Ovary (tissue), 9 donors: Measurements from ENCODE around the gene INAVA. TPM values are rescaled to one million over a fixed set of nuclear protein-coding genes. Genes with fewer than 3 reads are reported as not detected.

Experiments
- DNase-seq, 5 donors: peaks; one replicate each; pipeline ENCODE4 v3.0.0-alpha.2; 2019 to 2020
- H3K27ac ChIP-seq, 2 donors: fragments of 200-600 bp; one replicate each; pipeline versions ENCODE4 v1.5.1 to v1.8.0; 2019 to 2022
- H3K27me3 ChIP-seq: fragments of 200-600 bp; one replicate; pipeline ENCODE4 v1.8.0; 2022
- H3K36me3 ChIP-seq: fragments of 200-600 bp; sonication (generic); one replicate; pipeline ENCODE4 v1.5.1; 2019
- H3K4me1 ChIP-seq: one replicate; pipeline ENCODE4 v1.8.1; 2013; ENCODE audit warnings: mild to moderate bottlenecking, moderate library complexity; ENCODE audit not compliant: insufficient read depth
- H3K4me3 ChIP-seq: fragments of 200-600 bp; sonication (generic); one replicate; pipeline ENCODE4 v1.5.1; 2017
- H3K9me3 ChIP-seq, 2 donors: fragments of 200-600 bp in 1 of 2; sonication (generic) in 1 of 2; one replicate each; pipeline versions ENCODE4 v1.5.1 to v1.8.1; 2013 to 2019; ENCODE audit warnings: mild to moderate bottlenecking in 1 of 2, moderate library complexity in 1 of 2
- EP300 ChIP-seq: sonication (generic); formaldehyde crosslinking; IDR thresholded peaks from one replicate; pipeline ENCODE4 v1.6.1; 2017; ENCODE audit warnings: antibody characterized with exemption
- POLR2A ChIP-seq: fragments of 450-650 bp; IDR thresholded peaks from one replicate; pipeline ENCODE4 v1.6.1; 2017; ENCODE audit warnings: antibody characterized with exemption, mild to moderate bottlenecking, moderate library complexity
- WGBS, 3 donors: extraction: QIAGEN DNeasy Blood & Tissue Kit in 1 of 3; methylation state at CpG; one replicate each; pipeline versions ENCODE4 v1.1.5 to v1.1.7; 2013 to 2017; 5-methylcytosine and 5-hydroxymethylcytosine counted together
- intact Hi-C, 4 donors: fragments of 100-400 bp; cut with DNase I; formaldehyde crosslinking; loops; one replicate each; pipeline versions ENCODE4 v1.11.0 to v1.15.1; 2022 to 2023
- polyA plus RNA-seq, 2 donors: library from polyadenylated mRNA; stranded (reverse); fragments of 200-250 nt in 1 of 2; fragments of 350-450 nt in 1 of 2; fragmentation: Illumina TruSeq in 1 of 2; extraction: RNeasy Lipid Tissue Mini Kit (QIAGEN cat#74804) in 1 of 2; gene quantifications; one replicate each; pipeline ENCODE4 v1.2.3, GENCODE V29; 2013 to 2014
- total RNA-seq, 7 donors: library from RNA; depleted of rRNA in 2 of 7; stranded (reverse); fragments of >200 nt in 2 of 7; fragmentation: NEBNext Ultra II Directional in 3 of 7; extraction: Animal tissue kit (Norgen Biotek cat#: 25700) in 3 of 7; gene quantifications; one replicate each; pipeline versions ENCODE4 v1.1.0 to v1.2.4, GENCODE V29; 2016 to 2023
- TF ChIP-seq, protein P1 (sequence below), 3 donors: fragments of 450-650 bp in 2 of 3; fragments of 200-600 bp in 1 of 3; IDR thresholded peaks; one replicate each; pipeline versions ENCODE4 v1.5.1 to v1.8.0; 2016 to 2022; ENCODE audit warnings: antibody characterized with exemption in 3 of 3, mild to moderate bottlenecking in 1 of 3
- donor health status: DM: no; HTN: no; CAD: no; lungs with moderate emphysema.
- donor health status: DM: no; HTN: no; CAD: no.
- donor health status: Bipolar disorder and iron deficiency.
- donor health status: DM: yes; HTN: yes; CAD: no.
- donor health status: DM: no; HTN: no; CAD: no.
- donor health status: DM: yes; HTN: yes; CAD: no.

INAVA gene
- total and polyA plus RNA-seq, 9 donors: 0.18 to 7.9 (median 0.70) TPM; not detected in 2

DNA sequence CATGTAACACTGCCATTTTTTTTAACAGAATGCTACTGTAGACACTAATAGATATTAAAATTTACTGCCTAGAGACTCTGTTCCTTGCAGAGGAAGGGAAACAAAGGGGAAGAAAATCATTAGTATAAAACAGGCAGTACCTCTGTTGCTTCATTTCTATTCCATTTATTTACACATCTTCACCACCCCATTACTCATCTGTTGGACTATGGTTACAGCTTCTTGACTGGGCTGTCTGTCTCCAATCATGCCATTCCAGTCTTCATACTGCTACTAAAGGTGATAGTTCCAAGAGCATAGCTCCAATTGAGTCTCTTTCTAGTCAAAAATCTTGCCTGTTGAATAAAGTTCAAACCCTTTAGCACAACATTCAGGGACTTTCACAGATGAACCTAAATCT lies 44.1 kb upstream of the INAVA start:
- TF ChIP-seq POLR2A (no peak), EP300 (no peak)
- TF ChIP-seq, protein P1, sequence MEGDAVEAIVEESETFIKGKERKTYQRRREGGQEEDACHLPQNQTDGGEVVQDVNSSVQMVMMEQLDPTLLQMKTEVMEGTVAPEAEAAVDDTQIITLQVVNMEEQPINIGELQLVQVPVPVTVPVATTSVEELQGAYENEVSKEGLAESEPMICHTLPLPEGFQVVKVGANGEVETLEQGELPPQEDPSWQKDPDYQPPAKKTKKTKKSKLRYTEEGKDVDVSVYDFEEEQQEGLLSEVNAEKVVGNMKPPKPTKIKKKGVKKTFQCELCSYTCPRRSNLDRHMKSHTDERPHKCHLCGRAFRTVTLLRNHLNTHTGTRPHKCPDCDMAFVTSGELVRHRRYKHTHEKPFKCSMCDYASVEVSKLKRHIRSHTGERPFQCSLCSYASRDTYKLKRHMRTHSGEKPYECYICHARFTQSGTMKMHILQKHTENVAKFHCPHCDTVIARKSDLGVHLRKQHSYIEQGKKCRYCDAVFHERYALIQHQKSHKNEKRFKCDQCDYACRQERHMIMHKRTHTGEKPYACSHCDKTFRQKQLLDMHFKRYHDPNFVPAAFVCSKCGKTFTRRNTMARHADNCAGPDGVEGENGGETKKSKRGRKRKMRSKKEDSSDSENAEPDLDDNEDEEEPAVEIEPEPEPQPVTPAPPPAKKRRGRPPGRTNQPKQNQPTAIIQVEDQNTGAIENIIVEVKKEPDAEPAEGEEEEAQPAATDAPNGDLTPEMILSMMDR (IDR thresholded peaks at IDR 0.05): no peak
- intact Hi-C loops: no loop called here
- DNase-seq: no peak
- Histone ChIP-seq H3K4me1 (no peaks in the 10 kb centered on the region), H3K9me3 (no peaks in the 10 kb centered on the region), H3K27me3 (no peaks in the 10 kb centered on the region), H3K36me3 (no peaks in the 10 kb centered on the region), H3K27ac (no peak overlapping the region), H3K4me3 (no peak overlapping the region)

DNA sequence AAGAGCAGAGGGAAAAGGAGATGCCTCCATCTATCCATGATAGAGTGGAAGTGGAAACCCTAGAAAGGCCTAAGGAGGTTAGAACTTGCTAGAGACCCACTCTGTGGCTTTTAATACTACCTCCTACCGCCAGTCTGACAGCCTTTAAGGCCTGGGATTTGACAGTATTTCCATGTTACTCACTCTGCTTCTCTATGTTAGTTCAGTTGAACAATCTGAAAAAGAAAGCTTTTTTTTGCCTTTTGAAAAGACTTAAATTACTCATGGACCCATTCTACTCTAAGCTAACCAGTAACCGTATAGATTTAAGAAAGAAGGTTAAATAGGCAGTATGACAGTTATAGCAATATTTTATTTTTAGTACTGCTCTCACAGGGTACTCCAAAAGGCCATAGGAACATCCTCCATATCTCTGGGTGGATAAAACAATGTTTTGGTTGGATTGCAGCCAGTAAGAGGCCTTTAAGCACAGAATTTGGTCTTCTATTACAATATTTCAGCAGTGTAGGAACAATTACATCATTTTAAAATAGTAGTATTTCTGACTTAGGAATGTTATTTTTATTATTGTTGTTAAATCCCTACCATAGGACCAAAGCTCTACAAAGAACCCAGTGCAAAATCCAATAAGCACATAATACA lies 37.9 kb upstream of the INAVA start:
- 48 to 63% (median 54%) methylated on average over 2 of the region's 2 CpGs for WGBS, 3 donors
- no peak for DNase-seq
- H3K27me3 ChIP-seq: no peaks in the 10 kb centered on the region
- H3K27ac ChIP-seq: no peak overlapping the region
- TF ChIP-seq POLR2A (no peak), EP300 (no peak)
- TF ChIP-seq, protein P1 (IDR thresholded peaks at IDR 0.05): no peak
- H3K4me3 ChIP-seq: no peak overlapping the region
- intact Hi-C loops: no loop called here
- H3K36me3 ChIP-seq: no peaks in the 10 kb centered on the region
- no peaks in the 10 kb centered on the region for H3K9me3 ChIP-seq
- peaks cover 1% of the 10 kb centered on the region for H3K4me1 ChIP-seq

DNA sequence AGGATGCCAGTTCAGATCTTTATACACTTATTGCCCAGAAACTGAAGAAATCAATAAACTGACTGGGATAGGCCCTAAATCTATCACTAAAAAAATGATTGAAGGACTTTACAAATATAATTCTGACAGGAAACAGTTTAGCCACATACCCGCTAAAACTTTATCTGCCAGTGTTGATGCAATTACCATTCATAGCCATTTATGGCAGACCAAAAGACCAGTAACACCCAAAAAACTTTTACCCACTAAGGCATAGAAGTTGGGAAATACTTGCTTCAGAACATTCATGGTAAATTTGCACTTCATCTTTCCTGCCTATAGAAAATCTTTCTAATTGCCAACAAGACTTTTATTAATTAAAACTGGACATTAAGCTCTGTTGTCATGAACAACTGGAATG lies 36.9 kb upstream of the INAVA start:
- no peaks in the 10 kb centered on the region for H3K27me3 ChIP-seq
- no peak overlapping the region for H3K4me3 ChIP-seq
- TF ChIP-seq EP300: no peak
- no peak for TF ChIP-seq POLR2A
- TF ChIP-seq, protein P1 (IDR thresholded peaks at IDR 0.05): no peak
- no peaks in the 10 kb centered on the region for H3K9me3 ChIP-seq
- H3K36me3 ChIP-seq: no peaks in the 10 kb centered on the region
- H3K4me1 ChIP-seq: peaks cover 1% of the 10 kb centered on the region
- no peak overlapping the region for H3K27ac ChIP-seq
- DNase-seq: no peak
- 86 to 91% (median 86%) methylated on average over 1 of the region's 1 CpG for WGBS, 3 donors
- intact Hi-C loops: no loop called here

DNA sequence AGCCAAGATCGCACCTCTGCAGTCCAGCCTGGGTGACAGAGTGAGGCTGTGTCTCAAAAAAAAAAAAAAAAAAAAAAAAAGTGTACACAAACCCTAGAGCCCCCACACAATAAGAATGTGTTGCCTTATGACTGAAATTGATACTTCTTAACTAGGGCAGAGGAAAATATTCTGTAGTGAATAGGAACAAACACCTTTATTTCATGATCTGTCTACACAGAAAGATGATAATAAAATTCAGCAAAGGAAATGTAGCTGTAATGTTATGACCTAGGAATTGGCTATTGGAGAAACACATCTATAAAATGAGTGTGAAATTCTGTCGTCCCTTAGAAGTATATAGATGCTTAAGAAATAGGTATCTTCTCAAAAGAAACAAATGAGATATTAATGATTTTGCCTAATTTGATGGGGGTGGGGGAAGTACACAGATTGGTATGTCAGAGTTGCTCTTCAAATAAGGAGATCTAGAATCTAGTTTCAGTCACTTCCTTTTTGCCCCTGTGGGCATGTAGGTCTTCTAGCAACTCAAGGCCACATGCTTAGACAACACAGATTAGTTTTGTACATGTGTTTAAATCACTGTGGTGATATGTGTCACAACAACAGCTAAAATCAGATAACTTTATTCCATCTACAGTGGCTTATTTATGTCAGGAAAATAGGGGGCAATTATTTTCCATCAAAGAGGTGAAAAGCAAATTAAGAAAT lies 32.6 kb upstream of the INAVA start:
- 91 to 96% (median 95%) methylated on average over 2 of the region's 2 CpGs for WGBS, 3 donors

More for the DNA sequence above, 32.6 kb upstream of the INAVA start:
- no peak overlapping the region for H3K27ac ChIP-seq
- H3K9me3 ChIP-seq: no peaks in the 10 kb centered on the region
- H3K4me3 ChIP-seq: no peak overlapping the region
- intact Hi-C loops: no loop called here
- peaks cover 3% of the 10 kb centered on the region for H3K4me1 ChIP-seq
- TF ChIP-seq EP300: no peak
- no peak for TF ChIP-seq POLR2A
- TF ChIP-seq, protein P1 (IDR thresholded peaks at IDR 0.05): no peak
- no peak for DNase-seq
- no peaks in the 10 kb centered on the region for H3K27me3 ChIP-seq
- no peaks in the 10 kb centered on the region for H3K36me3 ChIP-seq
